Mesothelial cell of epicardium (in vitro differentiated cells): ENCODE measurements around the gene RACGAP1. TPM values are rescaled to one million over a fixed set of nuclear protein-coding genes. Genes with fewer than 3 reads are reported as not detected.

Experiments
- DNase-seq, 2 experiments: peaks; one replicate each; pipeline ENCODE4 v3.0.0; 2021; ENCODE audit warnings: low spot score in 2 of 2; ENCODE audit not compliant: unreplicated experiment in 2 of 2
- H3K27ac Mint-ChIP-seq: 2 replicates; pipeline ENCODE4 v1.8.0; 2021; ENCODE audit warnings: mixed read lengths
- H3K27me3 Mint-ChIP-seq: 2 replicates; pipeline ENCODE4 v1.8.0; 2021; ENCODE audit warnings: low read depth, mixed read lengths
- H3K36me3 Mint-ChIP-seq: 2 replicates; pipeline ENCODE4 v1.8.0; 2021; ENCODE audit warnings: mixed read lengths
- H3K4me1 Mint-ChIP-seq: 2 replicates; pipeline ENCODE4 v1.8.0; 2021; ENCODE audit warnings: mixed read lengths
- H3K4me3 Mint-ChIP-seq: 2 replicates; pipeline ENCODE4 v1.8.0; 2021; ENCODE audit warnings: mild to moderate bottlenecking, moderate library complexity, mixed read lengths
- H3K9me3 Mint-ChIP-seq: 2 replicates; pipeline ENCODE4 v1.8.0; 2021; ENCODE audit warnings: mixed read lengths
- CTCF ChIP-seq: fragments of 200-600 bp; sonication (generic); IDR thresholded peaks from one replicate; pipeline ENCODE4 v1.5.0; 2021; ENCODE audit warnings: antibody characterized with exemption; ENCODE audit not compliant: unreplicated experiment
- total RNA-seq: library from RNA; stranded (reverse); gene quantifications from 3 replicates; pipeline ENCODE4 v1.2.1, GENCODE V29; 2021

RACGAP1 gene
- total RNA-seq, 1 donor from 2014 or later, result 29.8 TPM

GRCh38 chr12:50041962-50042361 is 16.7 kb upstream of the RACGAP1 start:
- Mint-ChIP-seq H3K36me3 (no peaks in the 10 kb centered on the region), H3K9me3 (no peaks in the 10 kb centered on the region), H3K4me3 (no peak overlapping the region), H3K27ac (no peak overlapping the region), H3K4me1 (peaks cover 20% of the 10 kb centered on the region), H3K27me3 (no peaks in the 10 kb centered on the region)
- TF ChIP-seq CTCF, result no peak
- DNase-seq, result no peak

GRCh38 chr12:50041062-50041860 is 16.0 kb upstream of the RACGAP1 start:
- H3K4me1 Mint-ChIP-seq, result peaks cover 20% of the 10 kb centered on the region
- no peak for DNase-seq
- H3K27me3 Mint-ChIP-seq, result no peaks in the 10 kb centered on the region
- peak overlapping the region; percentile 49 for H3K27ac Mint-ChIP-seq
- no peak overlapping the region for H3K4me3 Mint-ChIP-seq
- H3K9me3 Mint-ChIP-seq, result no peaks in the 10 kb centered on the region
- H3K36me3 Mint-ChIP-seq, result no peaks in the 10 kb centered on the region
- no peak for TF ChIP-seq CTCF

GRCh38 chr12:50040657-50041056 is 15.4 kb upstream of the RACGAP1 start:
- no peak for DNase-seq
- no peaks in the 10 kb centered on the region for H3K36me3 Mint-ChIP-seq
- peak overlapping the region; percentile 49 for H3K27ac Mint-ChIP-seq
- no peaks in the 10 kb centered on the region for H3K27me3 Mint-ChIP-seq
- no peak overlapping the region for H3K4me3 Mint-ChIP-seq
- no peaks in the 10 kb centered on the region for H3K9me3 Mint-ChIP-seq
- no peak for TF ChIP-seq CTCF
- H3K4me1 Mint-ChIP-seq, result peaks cover 20% of the 10 kb centered on the region

GRCh38 chr12:50039151-50039835 is 14.0 kb upstream of the RACGAP1 start:
- TF ChIP-seq CTCF, result peak; percentile 93
- Mint-ChIP-seq H3K9me3 (no peaks in the 10 kb centered on the region), H3K4me1 (peaks cover 20% of the 10 kb centered on the region), H3K27me3 (peaks cover 1% of the 10 kb centered on the region), H3K36me3 (no peaks in the 10 kb centered on the region), H3K4me3 (no peak overlapping the region), H3K27ac (peak overlapping the region; percentile 28)
- DNase-seq, result peak; percentile 82 to 96

GRCh38 chr12:50038336-50038735 is 13.0 kb upstream of the RACGAP1 start:
- Mint-ChIP-seq H3K27me3 (peaks cover 1% of the 10 kb centered on the region), H3K27ac (no peak overlapping the region), H3K4me3 (no peak overlapping the region), H3K4me1 (peaks cover 20% of the 10 kb centered on the region), H3K36me3 (no peaks in the 10 kb centered on the region), H3K9me3 (no peaks in the 10 kb centered on the region)
- DNase-seq, result no peak
- TF ChIP-seq CTCF, result no peak
